CD4-positive, alpha-beta T cell treated with Interleukin-15 for 4 hours (primary cell): ENCODE measurements around the gene UBIAD1.

Source experiments
- DNase-seq: peaks from one replicate; pipeline ENCODE4 v3.0.0-alpha.2; 2020; ENCODE audit warnings: low spot score

UBIAD1 gene

DNA sequence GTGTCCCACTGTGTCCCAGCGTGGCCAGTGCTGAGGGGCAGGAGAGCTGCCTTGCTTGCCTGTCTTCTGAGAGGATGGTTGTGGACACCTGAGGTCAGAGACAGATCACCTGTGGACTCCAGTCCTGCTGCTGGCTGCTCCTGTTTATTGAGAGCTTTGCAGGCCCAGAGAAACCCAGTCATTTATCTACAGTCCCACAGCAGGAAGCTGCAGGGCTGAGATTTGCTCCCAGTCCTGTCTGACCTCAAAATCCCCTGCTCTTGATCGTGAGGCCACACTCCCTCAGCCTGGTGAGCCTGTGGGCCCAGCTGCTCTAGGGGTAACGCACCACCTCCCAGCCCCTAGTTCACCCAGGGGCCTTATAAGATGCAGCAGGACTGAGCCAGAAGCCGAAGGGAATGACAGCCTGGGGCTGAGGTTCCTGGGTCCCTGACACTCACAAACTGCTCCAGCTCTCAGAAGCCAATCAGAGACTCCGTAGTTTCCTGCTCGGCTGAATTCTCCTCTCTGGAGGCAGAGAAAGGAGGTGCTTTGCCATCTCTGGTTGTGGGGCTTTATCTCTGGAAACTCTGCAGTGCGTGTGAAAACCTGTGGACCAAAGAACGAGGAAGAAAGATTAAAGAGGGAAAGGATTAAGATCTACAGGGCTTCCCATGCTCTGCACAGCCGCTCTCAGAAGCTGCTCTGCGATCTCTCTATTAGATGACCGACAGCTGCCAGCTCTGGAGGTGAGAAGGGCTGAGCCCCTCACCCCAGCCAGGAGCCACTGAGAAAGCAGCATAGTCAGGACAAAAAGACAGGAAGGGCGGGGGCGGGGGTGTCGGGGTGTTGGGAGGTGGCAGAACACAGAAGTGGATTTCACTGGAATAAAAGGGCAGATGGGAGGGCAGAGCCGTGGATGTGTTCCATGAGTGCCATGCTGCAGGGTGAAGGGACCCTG lies 39.1 kb downstream of the UBIAD1 start:
- DNase-seq = no peak

DNA sequence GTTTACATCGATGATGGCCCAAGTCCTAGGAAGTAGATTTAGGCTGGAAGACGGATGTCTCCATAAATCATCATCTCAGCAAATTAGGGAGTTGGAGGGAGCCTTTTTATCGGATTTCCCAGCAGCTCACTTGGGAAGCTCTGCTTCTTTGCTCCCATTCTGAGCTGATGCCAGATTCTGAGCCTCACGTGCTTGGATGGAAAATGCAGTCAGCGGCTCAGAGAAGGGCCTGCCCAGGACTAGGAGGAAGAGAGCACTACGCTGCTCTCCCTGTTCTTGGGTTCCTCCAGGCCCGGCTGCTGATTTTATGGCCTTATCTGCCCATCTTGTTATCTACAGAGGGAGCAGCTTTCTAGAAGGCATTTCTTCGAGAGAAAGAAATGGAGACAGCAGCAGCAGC lies 42.0 kb downstream of the UBIAD1 start:
- no peak for DNase-seq

GRCh38 chr1:11316701-11317100 lies 43.7 kb downstream of the UBIAD1 start:
- DNase-seq = no peak

GRCh38 chr1:11318982-11319381 lies 46.0 kb downstream of the UBIAD1 start:
- DNase-seq = no peak

DNA sequence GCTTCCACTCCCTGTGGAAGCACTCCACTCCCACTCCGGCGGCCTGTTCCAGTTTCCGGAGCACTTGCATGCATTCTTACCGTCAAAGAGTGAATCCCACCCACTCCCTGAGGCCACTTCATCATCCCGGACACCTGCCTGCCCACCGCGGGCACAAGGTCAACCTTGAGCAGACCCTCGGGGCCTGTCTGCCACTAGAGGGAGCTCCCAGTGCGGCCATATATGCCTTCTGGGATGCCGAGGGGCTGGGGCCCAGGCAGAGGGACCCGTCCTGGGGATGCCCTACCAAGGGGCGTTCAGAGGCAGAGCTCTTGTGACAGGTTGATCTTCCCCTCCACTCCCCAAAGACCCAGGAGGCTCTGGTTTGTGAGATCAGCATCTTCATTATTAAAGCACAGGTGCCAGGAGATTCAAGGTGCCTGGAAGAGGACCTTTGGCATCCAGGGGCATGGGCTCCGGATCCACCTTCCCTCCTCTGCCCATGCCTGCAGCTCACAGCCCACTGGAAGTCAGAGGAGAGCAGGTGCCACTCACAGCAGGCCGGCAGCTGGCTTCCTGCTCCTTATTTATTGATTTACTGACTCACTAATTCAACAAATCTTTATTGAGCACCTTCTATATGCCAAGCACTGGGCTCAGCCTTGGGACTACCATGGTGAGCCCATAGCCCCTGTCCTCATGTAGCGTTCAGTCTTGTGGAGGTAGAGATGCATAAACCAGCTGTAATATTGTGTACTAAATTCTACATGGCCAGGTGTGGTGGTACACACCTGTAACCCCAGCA lies 47.3 kb downstream of the UBIAD1 start:
- DNase-seq = peak; percentile 15

DNA sequence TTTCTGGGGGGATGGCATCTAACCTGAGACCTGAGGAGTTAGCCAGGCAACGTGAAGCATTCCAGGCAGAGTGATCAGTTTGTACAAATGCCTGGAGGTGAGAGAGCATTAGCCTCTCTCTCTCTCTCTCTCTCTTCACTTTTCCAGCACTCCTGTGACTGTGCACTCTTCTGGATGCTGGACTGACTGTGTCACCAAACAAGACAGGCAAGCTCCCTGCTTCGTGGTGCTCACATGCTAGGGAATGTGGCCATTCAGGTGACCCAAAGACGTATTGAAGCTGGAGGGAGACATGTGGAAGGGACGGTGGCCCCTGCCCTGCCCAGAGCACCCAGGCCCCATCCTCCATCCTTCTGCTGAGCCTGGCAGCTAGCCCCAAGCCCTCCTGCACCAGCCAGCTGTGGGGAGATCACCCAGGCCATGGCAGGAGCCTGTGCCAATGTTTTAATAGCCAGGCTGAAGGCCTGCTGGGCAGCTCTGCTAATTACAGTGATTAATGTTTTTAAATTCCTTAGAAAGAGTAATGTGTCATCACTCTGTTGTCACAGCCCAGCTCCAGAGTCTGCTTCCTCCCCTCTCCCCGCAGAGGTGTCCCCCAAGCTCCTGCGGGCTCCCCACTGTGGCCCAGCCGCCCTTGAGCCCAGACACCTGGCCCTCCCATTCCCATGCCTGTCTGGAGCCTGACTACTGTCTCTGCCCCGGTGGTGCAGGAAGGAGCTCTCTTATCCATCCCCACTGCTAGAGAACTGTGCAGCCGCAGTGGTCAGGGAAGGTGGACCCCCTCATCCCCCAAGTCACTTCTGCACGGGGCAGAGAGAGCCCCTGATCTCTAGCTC lies 48.9 kb downstream of the UBIAD1 start:
- DNase-seq = no peak

- DNase-seq = no peak
Observed at GRCh38 chr1:11324567-11325165, 51.7 kb downstream of the UBIAD1 start.

DNA sequence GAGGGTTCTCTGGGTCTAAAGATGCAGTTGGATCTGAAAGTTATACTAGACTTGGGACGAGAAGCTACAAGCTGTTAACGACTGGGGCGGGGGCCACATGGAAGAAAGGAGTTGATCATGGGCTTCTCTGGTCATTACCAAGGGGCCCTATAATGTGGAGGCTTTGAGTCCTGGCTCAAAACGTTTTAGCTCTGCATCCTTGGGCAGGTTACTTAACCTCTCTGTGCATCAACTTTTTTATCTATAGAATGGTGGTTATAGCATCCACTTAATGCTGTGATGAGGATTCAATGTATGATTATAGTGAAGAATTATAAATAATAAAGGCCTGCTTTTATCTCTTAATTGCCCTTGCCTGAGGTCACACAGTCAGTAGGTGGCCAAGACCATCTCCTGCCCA lies 53.1 kb downstream of the UBIAD1 start:
- no peak for DNase-seq

DNA sequence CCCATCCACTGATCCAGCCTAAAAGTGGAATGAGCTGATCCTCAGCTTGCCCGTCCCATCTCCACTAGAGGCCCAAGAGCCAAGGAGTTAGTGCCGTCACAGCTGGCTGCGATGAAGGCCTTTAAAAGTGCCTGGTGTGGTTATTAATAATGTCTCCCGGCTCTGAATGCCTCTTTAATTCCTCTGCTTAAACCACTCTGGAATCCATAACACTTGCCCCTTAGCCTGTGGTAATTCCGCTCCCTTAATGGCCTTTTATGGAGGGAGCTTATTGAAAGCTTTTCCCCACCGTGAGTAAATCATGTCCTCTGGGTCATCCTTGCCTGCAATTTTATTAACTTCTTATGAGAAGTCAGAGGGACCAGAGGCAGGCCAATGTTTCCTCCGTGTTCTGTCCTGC lies 55.4 kb downstream of the UBIAD1 start:
- DNase-seq = no peak

GRCh38 chr1:11330411-11330810 lies 57.4 kb downstream of the UBIAD1 start:
- no peak for DNase-seq

- no peak for DNase-seq
Observed at GRCh38 chr1:11331036-11331944, 58.3 kb downstream of the UBIAD1 start.

DNA sequence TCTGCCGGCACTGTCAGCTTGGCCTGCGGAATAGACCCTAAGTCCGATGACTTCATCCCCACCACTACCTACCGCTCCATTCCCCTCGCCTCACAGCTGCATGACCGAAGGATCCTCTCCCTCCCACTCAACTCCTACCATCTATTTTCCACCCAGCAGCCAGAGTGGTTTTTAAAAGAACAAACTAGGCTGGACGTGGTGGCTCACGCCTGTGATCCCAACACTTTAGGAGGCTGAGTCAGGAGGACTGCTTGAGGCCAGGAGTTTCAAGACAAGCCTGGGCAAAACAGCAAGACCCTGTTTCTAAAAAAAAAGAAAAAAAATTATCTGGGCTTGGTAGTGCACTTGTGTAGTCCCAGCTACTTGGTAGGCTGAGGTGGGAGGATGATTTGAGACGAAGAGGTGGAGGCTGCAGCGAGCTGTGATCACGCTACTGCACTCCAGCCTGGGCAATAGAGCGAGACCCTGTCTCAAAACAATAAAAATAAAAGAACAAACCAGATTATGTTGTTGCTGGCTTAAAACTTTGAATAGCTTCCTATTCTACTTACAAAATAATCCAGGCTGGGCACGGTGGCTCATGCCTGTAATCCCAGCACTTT lies 59.0 kb downstream of the UBIAD1 start:
- DNase-seq = no peak

- DNase-seq = no peak
Observed at GRCh38 chr1:11333631-11334030, 60.6 kb downstream of the UBIAD1 start.

GRCh38 chr1:11334261-11334804 lies 61.3 kb downstream of the UBIAD1 start:
- no peak for DNase-seq

DNA sequence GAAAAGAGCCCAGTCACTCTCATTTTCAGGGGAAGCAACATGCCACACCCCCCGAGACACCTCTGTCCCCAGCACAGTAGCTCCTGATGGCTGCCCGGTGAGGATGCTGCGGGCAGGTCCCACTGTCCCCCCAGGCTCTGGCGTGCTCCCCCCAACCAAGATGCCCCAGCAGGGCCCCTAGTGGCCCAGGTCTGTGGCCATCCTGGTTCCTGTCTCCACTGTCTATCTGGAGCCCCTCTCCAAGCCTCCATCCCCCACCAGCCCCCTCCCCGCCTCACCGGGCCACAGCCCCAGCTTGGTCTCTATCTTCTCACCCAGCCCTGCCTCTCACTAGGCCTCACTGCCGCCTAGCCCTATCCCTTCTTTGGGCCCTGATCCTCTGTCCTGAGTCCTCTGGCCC lies 61.8 kb downstream of the UBIAD1 start:
- no peak for DNase-seq

- peak; percentile 6 for DNase-seq
Observed at GRCh38 chr1:11335417-11336056, 62.5 kb downstream of the UBIAD1 start.

DNA sequence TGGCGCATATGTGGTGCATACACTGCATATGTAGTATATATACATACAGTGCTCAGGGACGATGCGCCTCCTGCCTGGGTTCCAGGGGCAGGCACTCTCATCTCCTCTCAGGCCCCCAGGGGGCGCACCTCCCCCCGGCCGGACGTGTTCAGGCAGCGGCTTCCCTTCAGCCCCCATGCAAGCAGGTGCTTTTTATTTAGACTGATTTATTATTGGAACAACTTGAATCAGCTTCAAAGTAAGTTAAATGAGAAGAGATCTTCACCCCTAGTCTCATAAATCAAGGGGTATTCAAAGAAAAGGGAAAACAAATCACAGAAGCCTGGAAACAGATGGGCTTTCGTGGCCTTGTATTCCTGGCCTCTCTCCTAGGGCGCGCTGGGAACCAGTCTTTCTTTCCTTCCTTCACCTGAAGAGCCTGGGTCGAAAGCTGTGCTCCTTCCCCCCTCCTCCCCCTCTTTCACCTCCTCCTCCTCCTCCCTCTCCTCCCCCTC lies 64.6 kb downstream of the UBIAD1 start:
- peak; percentile 57 for DNase-seq
